K562 (cell line): Measurements from ENCODE around the gene EIF2AK3. TPM values are rescaled to one million over a fixed set of nuclear protein-coding genes. Genes with fewer than 3 reads are reported as not detected.

Source experiments
- OTX1 ChIP-seq: fragments of 450-650 bp; formaldehyde crosslinking; IDR thresholded peaks from 2 replicates; pipeline ENCODE4 v1.4.0; 2022; ENCODE audit warnings: mild to moderate bottlenecking
- REST ChIP-seq, 2 experiments: fragments of 450-650 bp; formaldehyde crosslinking in 1 of 2; IDR thresholded peaks; 2 replicates each; pipeline versions ENCODE4 v1.4.0 to v1.6.1; 2014 to 2020; ENCODE audit warnings: mild to moderate bottlenecking in 2 of 2, borderline replicate concordance in 1 of 2, low read depth in 1 of 2
- TRIM28 ChIP-seq: fragments of 450-650 bp; IDR thresholded peaks from 2 replicates; pipeline ENCODE4 v1.6.1; 2017
- ZNF586 ChIP-seq: fragments of 450-650 bp; formaldehyde crosslinking; conservative IDR thresholded peaks from 2 replicates; pipeline ENCODE4 v1.4.0; 2020; ENCODE audit warnings: mild to moderate bottlenecking, moderate library complexity
- ZNF639 ChIP-seq, 2 experiments: fragments of 200-800 bp in 1 of 2; sonication (Bioruptor generic) in 1 of 2; sonication (generic) in 1 of 2; formaldehyde crosslinking in 1 of 2; IDR thresholded peaks in 1 of 2; conservative IDR thresholded peaks in 1 of 2; 2 replicates each; pipeline versions ENCODE4 v1.5.0 to v1.6.1; 2016 to 2020; ENCODE audit warnings: missing compliant biosample characterization in 1 of 2, missing genetic modification characterization in 1 of 2, missing genetic modification reagents in 1 of 2
- ZNF79 ChIP-seq: fragments of 250-450 bp; sonication (Bioruptor Pico); IDR thresholded peaks from 2 replicates; pipeline ENCODE4 v1.4.0; 2020; ENCODE audit warnings: low read depth, mild to moderate bottlenecking, moderate library complexity
- polyA plus RNA-seq, 8 experiments: library from polyadenylated mRNA; depleted of rRNA in 4 of 8; stranded (reverse) in 5 of 8; unstranded in 3 of 8; fragments of >200 nt; fragmentation: Nextera tagmentation in 2 of 8; fragmentation: Illumina TruSeq in 1 of 8; extraction: Ambion mirVana in 2 of 8; extraction: Trizol in 1 of 8; gene quantifications; 2 replicates each; pipeline versions ENCODE4 v1.2.1 to v1.2.3, GENCODE V29; 2011 to 2014; ENCODE audit warnings: inconsistent platforms in 1 of 8, missing spikeins in 1 of 8
- total RNA-seq, 7 experiments: library from RNA; depleted of rRNA in 6 of 7; stranded (reverse); fragments of >200 nt in 6 of 7; fragmentation: Illumina TruSeq in 2 of 7; extraction: Trizol in 2 of 7; gene quantifications; 2 replicates each; pipeline versions ENCODE4 v1.2.1 to v1.2.3, GENCODE V29; 2011 to 2021; ENCODE audit warnings: low replicate concordance in 1 of 7

EIF2AK3 gene
- total and polyA plus RNA-seq, 9 of the 15 experiments (the other 6 are each of a cell fraction or from before 2014, with no cell fraction given): 1.7 to 11.6 (median 7.4) TPM

GRCh38 chr2:88543541-88544057 is 83.7 kb downstream of the EIF2AK3 start (continued):
- TF ChIP-seq REST (IDR thresholded peaks at IDR 0.05; ENCODE audit: borderline replicate concordance): no peak
- TF ChIP-seq REST (CRISPR knock-in tag; IDR thresholded peaks at IDR 0.05; ENCODE audit: low read depth): no peak
- no peak for TF ChIP-seq OTX1 (CRISPR knock-in tag)
- TF ChIP-seq ZNF586 (CRISPR knock-in tag): no peak
- TF ChIP-seq ZNF79: no peak
- TF ChIP-seq ZNF639 (CRISPR knock-in tag; conservative IDR thresholded peaks at IDR 0.05 in 1 of 2, IDR thresholded peaks at IDR 0.05 in 1 of 2): no peak
- TF ChIP-seq TRIM28: no peak
